K562 (cell line): Measurements from ENCODE around the gene RAB6A. TPM values are rescaled to one million over a fixed set of nuclear protein-coding genes. Genes with fewer than 3 reads are reported as not detected.

ENCODE experiments used
- ATAC-seq: fragments of 200-7000 bp; cut with Tn5 transposase; 3 replicates; pipeline ENCODE4 v1.9.1; 2020; ENCODE audit warnings: moderate library complexity
- BruUV-seq: library from RNA; stranded (reverse); fragments of 400-500 nt; replicated peaks from 2 replicates; lab custom pipeline; 2021; lab: Mats Ljungman, UMichigan
- CTCF ChIA-PET: fragments of 300-600 bp; formaldehyde crosslinking; extraction: SDS; loops from one replicate; lab custom pipeline; 2021; ENCODE audit warnings: low intra/inter-chr PET ratio; lab: Yijun Ruan, JAX
- POLR2A ChIA-PET: fragments of 300-600, 350-650 bp; sonication (Branson Sonifier 250); formaldehyde crosslinking; extraction: SDS; loops from one replicate; lab custom pipeline; 2021; ENCODE audit warnings: antibody characterized with exemption, inconsistent platforms; lab: Yijun Ruan, JAX
- DNase-seq, 4 experiments: peaks; one replicate each; pipeline versions ENCODE4 v3.0.0 to v3.0.0-alpha.2; 2011 to 2018; ENCODE audit warnings: low spot score in 3 of 4, mixed read lengths in 3 of 4; ENCODE audit errors: extremely low read depth in 1 of 4
- FAIRE-seq: peaks from 2 replicates; lab custom pipeline; 2011; peaks lifted over from hg19 to GRCh38; lab: Jason Lieb, UNC
- H2AFZ ChIP-seq: 2 replicates; pipeline ENCODE4 v1.6.0; 2011; ENCODE audit warnings: low read depth, low read length, control low read depth, inconsistent platforms
- H3K27ac ChIP-seq: fragments of 200-600 bp; 3 replicates; pipeline ENCODE4 v1.8.0; 2011; ENCODE audit warnings: low read depth, mild to moderate bottlenecking, control low read depth, inconsistent platforms, low read length, moderate library complexity, mixed read lengths; ENCODE audit errors: extremely low read depth
- H3K27me3 ChIP-seq, 2 experiments: fragments of 300-600 bp in 1 of 2; 2 replicates in 1 of 2; 3 replicates in 1 of 2; pipeline versions ENCODE4 v1.6.0 to v1.8.0; 2011; ENCODE audit warnings: inconsistent platforms in 2 of 2, low read length in 2 of 2, mild to moderate bottlenecking in 1 of 2, mixed read lengths in 1 of 2, moderate library complexity in 1 of 2; ENCODE audit not compliant: control insufficient read depth in 2 of 2, insufficient read depth in 2 of 2
- H3K36me3 ChIP-seq: fragments of 300-600 bp; 3 replicates; pipeline ENCODE4 v1.8.0; 2011; ENCODE audit warnings: mild to moderate bottlenecking, low read length, inconsistent platforms; ENCODE audit not compliant: control insufficient read depth, insufficient read depth
- H3K4me1 ChIP-seq, 2 experiments: fragments of 200-600 bp in 1 of 2; replicated peaks in 1 of 2; 2 replicates in 1 of 2; 3 replicates in 1 of 2; pipeline versions ENCODE4 v1.5.1 to v1.8.0; 2011; ENCODE audit warnings: inconsistent platforms in 2 of 2, low read length in 2 of 2, mild to moderate bottlenecking in 1 of 2, mixed read lengths in 1 of 2, moderate library complexity in 1 of 2; ENCODE audit not compliant: control insufficient read depth in 2 of 2, insufficient read depth in 2 of 2
- H3K4me2 ChIP-seq: 2 replicates; pipeline ENCODE4 v1.6.1; 2011; ENCODE audit warnings: low read length, control low read depth, inconsistent platforms, mixed read lengths; ENCODE audit not compliant: insufficient read depth
- H3K4me3 ChIP-seq: fragments of 200-600 bp; sonication (generic), shearing (Covaris generic); 2 replicates; pipeline ENCODE4 v1.5.1; 2016; ENCODE audit warnings: control low read depth, inconsistent platforms
- H3K79me2 ChIP-seq: fragments of 200-600 bp; 3 replicates; pipeline ENCODE4 v1.8.0; 2011; ENCODE audit warnings: low read length, inconsistent platforms; ENCODE audit not compliant: control insufficient read depth, insufficient read depth
- H3K9ac ChIP-seq, 2 experiments: 2 replicates each; pipeline versions ENCODE4 v1.6.0 to v1.6.1; 2011; ENCODE audit warnings: low read depth in 2 of 2, low read length in 2 of 2, control low read depth in 1 of 2, inconsistent platforms in 1 of 2, mild to moderate bottlenecking in 1 of 2, mixed read lengths in 1 of 2; ENCODE audit not compliant: insufficient read depth in 1 of 2
- H3K9me1 ChIP-seq: one replicate; pipeline ENCODE4 v1.6.0; 2011; ENCODE audit warnings: inconsistent platforms, mild to moderate bottlenecking, low read length, moderate library complexity; ENCODE audit not compliant: control insufficient read depth, insufficient read depth
- H3K9me3 ChIP-seq: replicated peaks from 2 replicates; pipeline ENCODE4 v1.5.1; 2011; ENCODE audit warnings: low read depth, low read length, inconsistent platforms; ENCODE audit not compliant: control insufficient read depth, insufficient read depth
- H4K20me1 ChIP-seq: replicated peaks from 2 replicates; pipeline ENCODE4 v1.6.1; 2011; ENCODE audit warnings: low read length, inconsistent platforms, mixed read lengths; ENCODE audit not compliant: control insufficient read depth, insufficient read depth
- E2F3 ChIP-seq: fragments of 250-450 bp; sonication (Bioruptor Pico); IDR thresholded peaks from 2 replicates; pipeline ENCODE4 v1.4.0; 2020; ENCODE audit warnings: mild to moderate bottlenecking
- GTF2F1 ChIP-seq: IDR thresholded peaks from 2 replicates; pipeline ENCODE4 v1.6.1; 2011; ENCODE audit warnings: low read depth, low read length, improper control_type of control experiment
- KAT7 ChIP-seq: sonication (generic); formaldehyde crosslinking; IDR thresholded peaks from 2 replicates; pipeline ENCODE4 v1.8.0; 2022; ENCODE audit warnings: missing genetic modification reagents, mild to moderate bottlenecking, borderline replicate concordance
- MED1 ChIP-seq: sonication (generic); formaldehyde crosslinking; IDR thresholded peaks from 2 replicates; pipeline ENCODE4 v1.8.1; 2023; ENCODE audit warnings: missing genetic modification reagents, borderline replicate concordance
- SMARCA4 ChIP-seq: fragments of 450-650 bp; IDR thresholded peaks from 2 replicates; pipeline ENCODE4 v1.6.1; 2016
- ZFPM2 ChIP-seq: fragments of 250-450 bp; sonication (Bioruptor Pico); IDR thresholded peaks from 2 replicates; pipeline ENCODE4 v1.5.1; 2022; ENCODE audit warnings: mild to moderate bottlenecking
- ZNF140 ChIP-seq: fragments of 250-450 bp; sonication (Bioruptor Pico); IDR thresholded peaks from 2 replicates; pipeline ENCODE4 v1.8.0; 2021; ENCODE audit warnings: moderate library complexity, mild to moderate bottlenecking, inconsistent platforms
- ZNF785 ChIP-seq: fragments of 250-450 bp; sonication (Bioruptor Pico); IDR thresholded peaks from 2 replicates; pipeline ENCODE4 v1.4.0; 2020; ENCODE audit warnings: mild to moderate bottlenecking
- ZSCAN29 ChIP-seq: fragments of 450-650 bp; IDR thresholded peaks from 2 replicates; pipeline ENCODE4 v1.6.1; 2017
- WGBS: fragments of 100-300 bp; shearing (Covaris generic); methylation state at CpG from one replicate; pipeline ENCODE4 v1.1.6; 2016; ENCODE audit warnings: low coverage, mixed read lengths; ENCODE audit not compliant: insufficient coverage; ENCODE audit errors: missing lambda C conversion rate; 5-methylcytosine and 5-hydroxymethylcytosine counted together
- in situ Hi-C: fragments of 300-500 bp; cut with MboI; formaldehyde crosslinking; loops from 4 replicates; pipeline ENCODE4 v1.15.0; 2018; ENCODE audit warnings: inconsistent platforms, mixed read lengths
- intact Hi-C: fragments of 100-400 bp; cut with micrococcal nuclease; formaldehyde crosslinking; loops from 2 replicates; pipeline ENCODE4 v1.14.2; 2022
- polyA plus RNA-seq, 8 experiments: library from polyadenylated mRNA; depleted of rRNA in 4 of 8; stranded (reverse) in 5 of 8; unstranded in 3 of 8; fragments of >200 nt; fragmentation: Nextera tagmentation in 2 of 8; fragmentation: Illumina TruSeq in 1 of 8; extraction: Ambion mirVana in 2 of 8; extraction: Trizol in 1 of 8; gene quantifications; 2 replicates each; pipeline versions ENCODE4 v1.2.1 to v1.2.3, GENCODE V29; 2011 to 2014; ENCODE audit warnings: inconsistent platforms in 1 of 8, missing spikeins in 1 of 8
- total RNA-seq, 7 experiments: library from RNA; depleted of rRNA in 6 of 7; stranded (reverse); fragments of >200 nt in 6 of 7; fragmentation: Illumina TruSeq in 2 of 7; extraction: Trizol in 2 of 7; gene quantifications; 2 replicates each; pipeline versions ENCODE4 v1.2.1 to v1.2.3, GENCODE V29; 2011 to 2021; ENCODE audit warnings: low replicate concordance in 1 of 7
- TF ChIP-seq, protein P1 (sequence below), 2 experiments: fragments of 450-650 bp; IDR thresholded peaks; 2 replicates each; pipeline ENCODE4 v1.6.1; 2016; ENCODE audit warnings: mild to moderate bottlenecking in 2 of 2, borderline replicate concordance in 1 of 2, low read depth in 1 of 2, moderate library complexity in 1 of 2

The RAB6A gene
- total and polyA plus RNA-seq, 9 of the 15 experiments (the other 6 are each of a cell fraction or from before 2014, with no cell fraction given), result 14.0 to 95.3 (median 45.4) TPM

DNA sequence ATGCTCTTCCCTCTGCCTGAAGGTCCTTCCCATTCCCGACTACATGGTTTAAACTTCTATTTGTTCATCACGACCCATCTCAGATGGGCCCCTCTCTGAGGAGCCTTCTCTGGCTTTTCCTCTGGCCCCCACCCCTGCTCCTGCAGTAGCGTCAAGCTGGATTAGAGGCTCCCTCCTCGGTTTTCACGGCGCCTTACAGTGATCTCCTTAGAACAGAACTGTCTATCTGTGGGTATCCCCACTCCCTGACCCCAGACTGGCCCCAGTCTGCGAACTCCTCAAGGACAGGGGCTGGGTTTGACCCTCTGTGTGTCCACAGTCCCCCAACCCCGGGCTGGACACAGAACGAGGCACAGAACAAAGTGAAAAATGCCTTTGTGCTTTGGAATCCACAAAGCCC is 111.7 kb downstream of the RAB6A start:
- ATAC-seq, result no peak
- H3K9me3 ChIP-seq, result no peaks in the 10 kb centered on the region
- H3K4me2 ChIP-seq, result no peak overlapping the region
- no peaks in the 10 kb centered on the region for H3K9me1 ChIP-seq
- POLR2A ChIA-PET, result interaction anchor here (0.6 to 1.7 kb wide), 8 partner anchors 11 to 332 kb away, joined by 3 to 9 read pairs (median 3); no protein-coding TSS in a partner anchor
- H4K20me1 ChIP-seq, result no peaks in the 10 kb centered on the region
- in situ Hi-C loops, result no loop called here
- peaks cover 35 to 71% of the 10 kb centered on the region in 2 experiments for H3K27me3 ChIP-seq
- 4% methylated on average over 8 of the region's 9 CpGs for WGBS
- H2AFZ ChIP-seq, result no peak overlapping the region
- no peaks in the 10 kb centered on the region for H3K36me3 ChIP-seq
- TF ChIP-seq ZNF785, result no peak
- no peak for TF ChIP-seq E2F3
- TF ChIP-seq MED1 (CRISPR knock-in tag), result no peak
- TF ChIP-seq ZFPM2 (CRISPR knock-in tag), result no peak
- TF ChIP-seq ZNF140, result no peak
- TF ChIP-seq, protein P1, sequence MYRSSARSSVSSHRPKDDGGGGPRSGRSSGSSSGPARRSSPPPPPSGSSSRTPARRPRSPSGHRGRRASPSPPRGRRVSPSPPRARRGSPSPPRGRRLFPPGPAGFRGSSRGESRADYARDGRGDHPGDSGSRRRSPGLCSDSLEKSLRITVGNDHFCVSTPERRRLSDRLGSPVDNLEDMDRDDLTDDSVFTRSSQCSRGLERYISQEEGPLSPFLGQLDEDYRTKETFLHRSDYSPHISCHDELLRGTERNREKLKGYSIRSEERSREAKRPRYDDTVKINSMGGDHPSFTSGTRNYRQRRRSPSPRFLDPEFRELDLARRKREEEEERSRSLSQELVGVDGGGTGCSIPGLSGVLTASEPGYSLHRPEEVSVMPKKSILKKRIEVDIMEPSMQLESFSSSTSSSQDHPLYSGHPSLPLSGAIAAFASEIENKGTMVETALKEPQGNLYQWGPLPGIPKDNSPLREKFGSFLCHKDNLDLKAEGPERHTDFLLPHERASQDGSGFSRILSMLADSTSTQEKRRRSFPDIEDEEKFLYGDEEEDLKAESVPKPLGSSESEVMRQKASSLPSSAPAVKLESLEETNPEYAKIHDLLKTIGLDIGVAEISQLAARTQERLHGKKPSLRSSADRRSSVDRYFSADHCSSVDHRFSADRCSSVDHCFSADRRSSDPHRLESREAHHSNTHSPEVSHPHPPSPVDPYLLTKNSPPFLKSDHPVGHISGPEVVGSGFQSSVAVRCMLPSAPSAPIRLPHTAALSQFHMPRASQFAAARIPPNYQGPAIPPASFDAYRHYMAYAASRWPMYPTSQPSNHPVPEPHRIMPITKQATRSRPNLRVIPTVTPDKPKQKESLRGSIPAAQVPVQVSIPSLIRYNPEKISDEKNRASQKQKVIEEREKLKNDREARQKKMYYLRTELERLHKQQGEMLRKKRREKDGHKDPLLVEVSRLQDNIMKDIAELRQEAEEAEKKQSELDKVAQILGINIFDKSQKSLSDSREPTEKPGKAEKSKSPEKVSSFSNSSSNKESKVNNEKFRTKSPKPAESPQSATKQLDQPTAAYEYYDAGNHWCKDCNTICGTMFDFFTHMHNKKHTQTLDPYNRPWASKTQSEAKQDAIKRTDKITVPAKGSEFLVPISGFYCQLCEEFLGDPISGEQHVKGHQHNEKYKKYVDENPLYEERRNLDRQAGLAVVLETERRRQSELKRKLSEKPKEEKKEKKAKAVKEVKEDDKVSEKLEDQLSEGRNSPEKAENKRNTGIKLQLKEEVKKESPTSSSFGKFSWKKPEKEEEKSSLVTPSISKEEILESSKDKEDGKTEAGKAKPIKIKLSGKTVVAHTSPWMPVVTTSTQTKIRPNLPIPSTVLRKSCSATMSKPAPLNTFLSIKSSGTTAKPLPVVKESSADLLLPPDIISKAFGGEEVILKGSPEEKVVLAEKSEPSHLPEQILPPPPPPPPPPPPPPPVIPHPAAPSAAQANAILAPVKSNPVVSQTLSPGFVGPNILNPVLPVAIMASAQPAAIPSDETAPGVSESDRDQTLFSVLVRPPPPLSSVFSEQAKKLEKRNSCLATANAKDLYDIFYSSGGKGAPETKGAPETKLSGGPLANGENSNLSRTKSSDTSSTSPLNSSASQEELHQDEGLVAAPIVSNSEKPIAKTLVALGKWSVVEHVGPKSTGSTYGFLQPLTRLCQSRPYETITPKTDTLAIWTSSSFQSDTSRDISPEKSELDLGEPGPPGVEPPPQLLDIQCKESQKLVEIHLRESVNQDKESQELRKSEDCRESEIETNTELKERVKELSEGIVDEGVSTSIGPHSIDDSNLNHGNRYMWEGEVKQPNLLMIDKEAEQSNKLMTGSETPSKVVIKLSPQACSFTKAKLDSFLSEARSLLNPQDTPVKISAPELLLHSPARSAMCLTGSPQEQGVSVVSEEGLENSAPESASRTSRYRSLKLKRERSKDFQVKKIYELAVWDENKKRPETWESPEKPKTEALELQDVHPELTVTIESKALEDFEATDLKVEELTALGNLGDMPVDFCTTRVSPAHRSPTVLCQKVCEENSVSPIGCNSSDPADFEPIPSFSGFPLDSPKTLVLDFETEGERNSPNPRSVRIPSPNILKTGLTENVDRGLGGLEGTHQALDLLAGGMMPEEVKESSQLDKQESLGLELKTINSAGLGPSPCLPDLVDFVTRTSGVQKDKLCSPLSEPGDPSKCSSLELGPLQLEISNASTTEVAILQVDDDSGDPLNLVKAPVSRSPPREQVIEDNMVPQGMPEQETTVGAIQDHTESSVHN (IDR thresholded peaks at IDR 0.05; ENCODE audit: borderline replicate concordance in 1 of 2, low read depth in 1 of 2), result no peak
- TF ChIP-seq GTF2F1, result no peak
- TF ChIP-seq ZSCAN29, result no peak
- no peak for TF ChIP-seq SMARCA4
- no peak for TF ChIP-seq KAT7 (CRISPR knock-in tag)
- TF ChIP-seq, all 486 proteins: peak for 0
- no peak overlapping the region for H3K4me3 ChIP-seq
- no peak for FAIRE-seq
- CTCF ChIA-PET, result no interaction called here
- no peak for DNase-seq
- H3K27ac ChIP-seq, result no peak overlapping the region
- H3K9ac ChIP-seq, result peak overlapping the region in 1 of 2 experiments; percentile 2; a peak in 1 of 4 replicates
- peaks cover 0 to 15% of the 10 kb centered on the region in 2 experiments; a peak in 3 of 5 replicates for H3K4me1 ChIP-seq
- BruUV-seq, result no TSS peak
- H3K79me2 ChIP-seq, result no peaks in the 10 kb centered on the region
- intact Hi-C loops, result no loop called here
